Measurements from ENCODE around the gene LONP2. TPM values are rescaled to one million over a fixed set of nuclear protein-coding genes. Genes with fewer than 3 reads are reported as not detected.

The LONP2 gene
- total and polyA plus RNA-seq, 12 donors = 45.3 to 89.1 (median 75.2) TPM

DNA sequence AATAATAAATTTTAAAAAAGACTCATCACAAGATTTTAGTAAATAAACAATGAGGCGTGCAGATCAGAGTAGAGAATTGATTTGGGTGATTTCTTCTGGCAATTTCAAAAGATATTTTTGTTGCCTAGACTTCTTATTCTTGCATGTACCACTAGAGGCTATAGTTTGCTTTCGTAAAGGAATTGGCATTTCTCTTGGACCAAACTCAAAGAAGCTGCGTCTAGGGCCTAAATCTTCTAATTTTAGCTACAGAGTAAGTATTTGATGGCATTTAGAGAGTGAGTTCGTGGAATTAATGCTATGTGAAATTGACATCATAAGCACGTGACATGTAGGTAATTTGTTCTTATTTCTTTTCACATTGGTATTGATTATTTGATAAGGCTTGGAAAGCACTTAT lies 27.6 kb downstream of the LONP2 start:
- no peak for DNase-seq
- WGBS, 4 donors = 77 to 85% (median 83%) methylated on average over 5 of the region's 5 CpGs
- H3K4me3 ChIP-seq = no peak overlapping the region
- no peak overlapping the region for H3K27ac ChIP-seq
- no peaks in the 10 kb centered on the region for H3K9me3 ChIP-seq (replicated peaks in 1 of 3)
- no peak for TF ChIP-seq POLR2A (IDR thresholded peaks at IDR 0.05)
- TF ChIP-seq, protein P1, sequence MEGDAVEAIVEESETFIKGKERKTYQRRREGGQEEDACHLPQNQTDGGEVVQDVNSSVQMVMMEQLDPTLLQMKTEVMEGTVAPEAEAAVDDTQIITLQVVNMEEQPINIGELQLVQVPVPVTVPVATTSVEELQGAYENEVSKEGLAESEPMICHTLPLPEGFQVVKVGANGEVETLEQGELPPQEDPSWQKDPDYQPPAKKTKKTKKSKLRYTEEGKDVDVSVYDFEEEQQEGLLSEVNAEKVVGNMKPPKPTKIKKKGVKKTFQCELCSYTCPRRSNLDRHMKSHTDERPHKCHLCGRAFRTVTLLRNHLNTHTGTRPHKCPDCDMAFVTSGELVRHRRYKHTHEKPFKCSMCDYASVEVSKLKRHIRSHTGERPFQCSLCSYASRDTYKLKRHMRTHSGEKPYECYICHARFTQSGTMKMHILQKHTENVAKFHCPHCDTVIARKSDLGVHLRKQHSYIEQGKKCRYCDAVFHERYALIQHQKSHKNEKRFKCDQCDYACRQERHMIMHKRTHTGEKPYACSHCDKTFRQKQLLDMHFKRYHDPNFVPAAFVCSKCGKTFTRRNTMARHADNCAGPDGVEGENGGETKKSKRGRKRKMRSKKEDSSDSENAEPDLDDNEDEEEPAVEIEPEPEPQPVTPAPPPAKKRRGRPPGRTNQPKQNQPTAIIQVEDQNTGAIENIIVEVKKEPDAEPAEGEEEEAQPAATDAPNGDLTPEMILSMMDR (IDR thresholded peaks at IDR 0.05) = no peak
- H3K36me3 ChIP-seq (replicated peaks in 1 of 2) = peaks cover 0 to 14% of the 10 kb centered on the region in 2 donors
- no peaks in the 10 kb centered on the region for H3K27me3 ChIP-seq
- H3K4me1 ChIP-seq (replicated peaks in 1 of 2) = peaks cover 0 to 12% of the 10 kb centered on the region in 2 donors
- intact Hi-C loops (cut with DNase I) = no loop called here

DNA sequence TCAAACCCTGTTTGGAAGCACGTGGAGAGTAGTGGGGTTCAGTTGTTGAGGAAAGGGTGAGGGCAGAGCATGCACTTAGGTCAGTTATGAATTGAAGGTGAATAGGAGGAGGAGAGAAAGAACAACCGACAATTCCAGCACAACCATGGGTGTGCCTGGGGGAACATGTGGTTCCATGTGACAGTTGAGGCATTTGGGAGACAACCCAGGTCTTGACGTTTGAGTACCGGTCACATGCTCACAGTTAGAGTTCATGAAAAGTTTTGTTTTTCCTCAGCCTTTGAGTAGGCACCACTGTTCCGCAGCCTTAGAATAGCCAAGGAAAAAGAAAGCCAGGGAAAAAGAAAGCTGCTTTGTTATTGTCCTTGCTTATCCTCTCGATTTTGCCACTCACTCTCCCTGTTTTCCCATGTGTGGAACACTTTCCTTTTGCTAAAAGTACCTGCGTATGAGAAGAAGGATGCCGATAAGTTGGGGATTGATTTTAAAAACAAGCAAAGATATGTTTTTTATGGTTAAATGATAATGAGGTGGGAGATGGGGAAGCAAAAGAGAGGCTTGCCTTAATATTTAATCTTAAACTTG lies 28.8 kb downstream of the LONP2 start:
- no peak overlapping the region for H3K4me3 ChIP-seq
- 74 to 81% (median 78%) methylated on average over 8 of the region's 8 CpGs for WGBS, 4 donors
- H3K4me1 ChIP-seq (replicated peaks in 1 of 2) = peaks cover 0 to 13% of the 10 kb centered on the region in 2 donors
- no peaks in the 10 kb centered on the region for H3K27me3 ChIP-seq
- DNase-seq = no peak
- TF ChIP-seq, protein P1 (IDR thresholded peaks at IDR 0.05) = no peak
- TF ChIP-seq POLR2A (IDR thresholded peaks at IDR 0.05) = no peak
- intact Hi-C loops (cut with DNase I) = no loop called here
- H3K27ac ChIP-seq = peak overlapping the region in 2 of 5 donors; percentile 3 to 10
- H3K36me3 ChIP-seq (replicated peaks in 1 of 2) = peaks cover 0 to 14% of the 10 kb centered on the region in 2 donors
- H3K9me3 ChIP-seq (replicated peaks in 1 of 3) = no peaks in the 10 kb centered on the region

DNA sequence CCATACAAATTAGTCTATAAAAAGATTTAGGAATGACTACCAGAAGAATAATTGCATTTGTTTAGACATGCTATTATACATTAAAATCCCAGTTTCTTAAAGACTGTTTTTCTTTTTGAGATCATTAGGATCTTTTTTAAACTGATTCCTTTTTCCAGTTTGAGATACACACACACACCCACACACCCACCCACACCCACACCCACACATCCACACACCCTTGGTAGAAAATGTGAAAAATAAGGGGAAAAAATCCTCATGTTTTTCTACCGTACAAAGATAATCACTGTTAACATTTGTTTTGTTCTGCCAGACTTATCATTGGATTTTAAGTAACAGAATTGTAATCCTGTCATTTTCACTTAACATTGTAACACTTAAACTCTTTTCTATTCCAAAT lies 30.4 kb downstream of the LONP2 start:
- Histone ChIP-seq H3K4me3 (no peak overlapping the region), H3K4me1 (replicated peaks in 1 of 2) (peaks cover 0 to 23% of the 10 kb centered on the region in 2 donors), H3K27ac (no peak overlapping the region), H3K9me3 (replicated peaks in 1 of 3) (no peaks in the 10 kb centered on the region), H3K27me3 (no peaks in the 10 kb centered on the region), H3K36me3 (replicated peaks in 1 of 2) (peaks cover 0 to 14% of the 10 kb centered on the region in 2 donors)
- intact Hi-C loops (cut with DNase I) = no loop called here
- DNase-seq = no peak
- TF ChIP-seq, protein P1 (IDR thresholded peaks at IDR 0.05) = no peak
- TF ChIP-seq POLR2A (IDR thresholded peaks at IDR 0.05) = no peak
- WGBS, 4 donors = 86 to 97% (median 96%) methylated on average over 1 of the region's 1 CpG

DNA sequence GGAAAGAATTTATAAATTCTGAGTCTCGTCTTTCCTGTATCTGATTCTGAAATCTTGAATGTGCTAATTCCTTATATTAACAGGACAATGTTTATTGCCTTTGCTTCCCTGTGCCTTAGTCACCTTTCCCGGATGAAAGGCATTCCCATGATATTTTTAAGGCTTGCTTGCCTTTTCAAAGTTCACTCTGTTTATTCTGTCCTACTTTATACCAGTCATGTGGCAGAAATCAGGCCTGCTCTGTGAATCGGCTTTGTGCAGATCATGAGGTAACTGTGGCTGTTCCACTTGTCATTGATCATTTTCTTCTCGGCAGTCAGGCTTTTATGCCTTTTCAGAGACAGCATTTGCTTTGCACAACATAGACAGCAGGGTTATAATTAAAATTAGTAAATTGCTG lies 32.0 kb downstream of the LONP2 start:
- WGBS, 4 donors = 36 to 46% (median 44%) methylated on average over 4 of the region's 4 CpGs
- Histone ChIP-seq H3K9me3 (replicated peaks in 1 of 3) (no peaks in the 10 kb centered on the region), H3K4me1 (replicated peaks in 1 of 2) (peaks cover 0 to 28% of the 10 kb centered on the region in 2 donors), H3K27ac (peak overlapping the region in 4 of 5 donors; percentile 2 to 45 (median 34)), H3K36me3 (replicated peaks in 1 of 2) (peaks cover 0 to under 1% of the 10 kb centered on the region in 2 donors), H3K4me3 (no peak overlapping the region), H3K27me3 (no peaks in the 10 kb centered on the region)
- DNase-seq = peak in 6 of 7 donors; percentile 24 to 71 (median 51)
- no peak for TF ChIP-seq POLR2A (IDR thresholded peaks at IDR 0.05)
- TF ChIP-seq, protein P1 (IDR thresholded peaks at IDR 0.05) = no peak
- intact Hi-C loops (cut with DNase I) = no loop called here
